Measurements from ENCODE around the gene SLC38A2.

The SLC38A2 gene

GRCh38 chr12:46391630-46392029 is 19.1 kb upstream of the SLC38A2 start:
- no peak for DNase-seq (ENCODE audit: low spot score)

GRCh38 chr12:46390881-46391280 is 18.3 kb upstream of the SLC38A2 start:
- DNase-seq (ENCODE audit: low spot score), result no peak

- DNase-seq (ENCODE audit: low spot score), result no peak
Observed at GRCh38 chr12:46390304-46390703, 17.7 kb upstream of the SLC38A2 start.

GRCh38 chr12:46389031-46389616 is 16.6 kb upstream of the SLC38A2 start:
- no peak for DNase-seq (ENCODE audit: low spot score)

- DNase-seq (ENCODE audit: low spot score), result no peak
Observed at GRCh38 chr12:46388427-46389021, 16.0 kb upstream of the SLC38A2 start.

GRCh38 chr12:46387670-46388069 is 15.1 kb upstream of the SLC38A2 start:
- no peak for DNase-seq (ENCODE audit: low spot score)

GRCh38 chr12:46386877-46387629 is 14.5 kb upstream of the SLC38A2 start:
- peak; percentile 47 for DNase-seq (ENCODE audit: low spot score)

GRCh38 chr12:46386360-46386867 is 13.8 kb upstream of the SLC38A2 start:
- no peak for DNase-seq (ENCODE audit: low spot score)

- DNase-seq (ENCODE audit: low spot score), result no peak
Observed at GRCh38 chr12:46385438-46385837, 12.9 kb upstream of the SLC38A2 start.

- DNase-seq (ENCODE audit: low spot score), result no peak
Observed at GRCh38 chr12:46384451-46385309, 12.1 kb upstream of the SLC38A2 start.

- peak; percentile 87 for DNase-seq (ENCODE audit: low spot score)
Observed at GRCh38 chr12:46383654-46384450, 11.3 kb upstream of the SLC38A2 start.

- DNase-seq (ENCODE audit: low spot score), result peak; percentile 97
Observed at GRCh38 chr12:46382964-46383653, 10.5 kb upstream of the SLC38A2 start.

GRCh38 chr12:46382408-46382963 is 9.9 kb upstream of the SLC38A2 start:
- DNase-seq (ENCODE audit: low spot score), result peak; percentile 30

- DNase-seq (ENCODE audit: low spot score), result no peak
Observed at GRCh38 chr12:46380881-46381280, 8.3 kb upstream of the SLC38A2 start.

- no peak for DNase-seq (ENCODE audit: low spot score)
Observed at GRCh38 chr12:46380022-46380796, 7.6 kb upstream of the SLC38A2 start.

- no peak for DNase-seq (ENCODE audit: low spot score)
Observed at GRCh38 chr12:46379352-46379751, 6.8 kb upstream of the SLC38A2 start.

GRCh38 chr12:46378530-46378929 is 6.0 kb upstream of the SLC38A2 start:
- DNase-seq (ENCODE audit: low spot score), result no peak

- no peak for DNase-seq (ENCODE audit: low spot score)
Observed at GRCh38 chr12:46377678-46378077, 5.1 kb upstream of the SLC38A2 start.

- DNase-seq (ENCODE audit: low spot score), result no peak
Observed at GRCh38 chr12:46376579-46376978, 4.0 kb upstream of the SLC38A2 start.

GRCh38 chr12:46374711-46375110 is 2.1 kb upstream of the SLC38A2 start:
- no peak for DNase-seq (ENCODE audit: low spot score)

Data from putamen (tissue), 1 donor.